ENCODE data around the gene DDIT3. TPM values are rescaled to one million over a fixed set of nuclear protein-coding genes. Genes with fewer than 3 reads are reported as not detected.

Gene DDIT3
- total and polyA plus RNA-seq, 2 donors (not counting 1 experiment from before 2014, with no cell fraction given), result 35.6 to 159 TPM

GRCh38 chr12:57535764-57536596 is 15.7 kb upstream of the DDIT3 start:
- Histone ChIP-seq H3K36me3 (replicated peaks in 1 of 2; ENCODE audit: control extremely low read depth in 1 of 2, control insufficient read depth in 1 of 2, extremely low read depth in 1 of 2, insufficient read depth in 2 of 2, low read length in 1 of 2) (peaks cover 10 to 76% of the 10 kb centered on the region in 2 experiments), H3K4me2 (replicated peaks; ENCODE audit: low read depth, low read length, poor library complexity, severe bottlenecking) (no peak overlapping the region)

More at GRCh38 chr12:57535764-57536596, 15.7 kb upstream of the DDIT3 start:
- Mint-ChIP-seq H3K27me3 (no peaks in the 10 kb centered on the region), H3K4me1 (no peaks in the 10 kb centered on the region), H3K27ac (no peak overlapping the region), H3K4me3 (no peak overlapping the region), H3K9me3 (ENCODE audit: insufficient read depth) (no peaks in the 10 kb centered on the region)
- POLR2A ChIA-PET, result interaction anchor here (0.7 kb wide), 1 partner anchor 1669 kb away, joined by 4 read pairs; no protein-coding TSS in a partner anchor
- no peak overlapping the region for H3K27ac ChIP-seq (ENCODE audit: low read length in 2 of 2)
- WGBS (ENCODE audit: insufficient coverage), result 43% methylated on average over 1 of the region's 6 CpGs
- H3K9ac ChIP-seq (ENCODE audit: low read length), result no peak overlapping the region
- CTCF ChIA-PET, result interaction anchor here (1.5 kb wide), 1 partner anchor 11 kb away, joined by 4 read pairs; no protein-coding TSS in a partner anchor
- H4K20me1 ChIP-seq (ENCODE audit: control insufficient read depth, insufficient read depth, low read length, poor library complexity, severe bottlenecking), result no peaks in the 10 kb centered on the region
- no peaks in the 10 kb centered on the region for H3K4me1 ChIP-seq (ENCODE audit: control insufficient read depth in 2 of 2, insufficient read depth in 2 of 2, low read length in 2 of 2)
- ATAC-seq (ENCODE audit: low read depth) (no peak), DNase-seq (no peak)
- H3K9me3 ChIP-seq (ENCODE audit: control extremely low read depth in 1 of 3, control insufficient read depth in 2 of 3, insufficient read depth in 1 of 3, low read length in 2 of 3), result no peaks in the 10 kb centered on the region
- TF ChIP-seq, protein P1, sequence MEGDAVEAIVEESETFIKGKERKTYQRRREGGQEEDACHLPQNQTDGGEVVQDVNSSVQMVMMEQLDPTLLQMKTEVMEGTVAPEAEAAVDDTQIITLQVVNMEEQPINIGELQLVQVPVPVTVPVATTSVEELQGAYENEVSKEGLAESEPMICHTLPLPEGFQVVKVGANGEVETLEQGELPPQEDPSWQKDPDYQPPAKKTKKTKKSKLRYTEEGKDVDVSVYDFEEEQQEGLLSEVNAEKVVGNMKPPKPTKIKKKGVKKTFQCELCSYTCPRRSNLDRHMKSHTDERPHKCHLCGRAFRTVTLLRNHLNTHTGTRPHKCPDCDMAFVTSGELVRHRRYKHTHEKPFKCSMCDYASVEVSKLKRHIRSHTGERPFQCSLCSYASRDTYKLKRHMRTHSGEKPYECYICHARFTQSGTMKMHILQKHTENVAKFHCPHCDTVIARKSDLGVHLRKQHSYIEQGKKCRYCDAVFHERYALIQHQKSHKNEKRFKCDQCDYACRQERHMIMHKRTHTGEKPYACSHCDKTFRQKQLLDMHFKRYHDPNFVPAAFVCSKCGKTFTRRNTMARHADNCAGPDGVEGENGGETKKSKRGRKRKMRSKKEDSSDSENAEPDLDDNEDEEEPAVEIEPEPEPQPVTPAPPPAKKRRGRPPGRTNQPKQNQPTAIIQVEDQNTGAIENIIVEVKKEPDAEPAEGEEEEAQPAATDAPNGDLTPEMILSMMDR (IDR thresholded peaks at IDR 0.05), result no peak
- TF ChIP-seq EZH2 (IDR thresholded peaks at IDR 0.05; ENCODE audit: borderline replicate concordance, insufficient read depth, low read depth, low read length, poor library complexity, severe bottlenecking), result no peak
- intact Hi-C loops (cut with micrococcal nuclease), result no loop called here
- no peak overlapping the region for H2AFZ ChIP-seq (ENCODE audit: insufficient read depth, low read depth, low read length, poor library complexity, severe bottlenecking)
- no peak overlapping the region for H3K4me3 ChIP-seq (ENCODE audit: control extremely low read depth in 1 of 5, extremely low read depth in 1 of 5, insufficient read depth in 1 of 5, low read depth in 2 of 5, low read length in 4 of 5)
- H3K79me2 ChIP-seq (ENCODE audit: control insufficient read depth, insufficient read depth, low read length), result no peaks in the 10 kb centered on the region
- no peaks in the 10 kb centered on the region for H3K27me3 ChIP-seq (replicated peaks in 1 of 4; ENCODE audit: control extremely low read depth in 1 of 4, control insufficient read depth in 3 of 4, insufficient read depth in 4 of 4, low read length in 3 of 4)

Data from B cell (primary cell).